GM12864 (cell line): ENCODE measurements around the gene POR.
"Not testable (repeated sequence)": the region's sequence is repeated elsewhere in the genome, so short reads cannot be mapped to it uniquely, and the experiment has no call there.

Source experiments
- DNase-seq: peaks from one replicate; pipeline ENCODE4 v3.0.0-alpha.2; 2011; ENCODE audit warnings: low read depth
- H3K4me3 ChIP-seq: 2 replicates; pipeline ENCODE4 v1.5.1; 2011; ENCODE audit warnings: mild to moderate bottlenecking, low read depth, low read length, control low read depth
- CTCF ChIP-seq: IDR thresholded peaks from 2 replicates; pipeline ENCODE4 v1.5.1; 2011; ENCODE audit warnings: low read depth, mild to moderate bottlenecking, moderate library complexity, low read length, control low read depth, inconsistent platforms; ENCODE audit errors: missing control alignments

The POR gene

GRCh38 chr7:75896803-75897327 is 18.1 kb upstream of the POR start:
- H3K4me3 ChIP-seq: no peak overlapping the region
- DNase-seq: no peak
- TF ChIP-seq CTCF: no peak

- no peak for DNase-seq
- no peak for TF ChIP-seq CTCF
- no peak overlapping the region for H3K4me3 ChIP-seq
Observed at GRCh38 chr7:75900617-75901315, 14.2 kb upstream of the POR start.

- no peak for TF ChIP-seq CTCF
- DNase-seq: no peak
- H3K4me3 ChIP-seq: no peak overlapping the region
Observed at GRCh38 chr7:75905785-75906604, 9.0 kb upstream of the POR start.

GRCh38 chr7:75906991-75907667 is 7.8 kb upstream of the POR start:
- no peak overlapping the region for H3K4me3 ChIP-seq
- TF ChIP-seq CTCF: no peak
- no peak for DNase-seq

- DNase-seq, H3K4me3 ChIP-seq: not testable (repeated sequence)
Observed at GRCh38 chr7:75907668-75908039, 7.3 kb upstream of the POR start.

GRCh38 chr7:75909521-75910132 is 5.3 kb upstream of the POR start:
- DNase-seq: no peak
- no peak for TF ChIP-seq CTCF
- no peak overlapping the region for H3K4me3 ChIP-seq

GRCh38 chr7:75911186-75911585 is 3.8 kb upstream of the POR start:
- not testable (repeated sequence) for H3K4me3 ChIP-seq

More at GRCh38 chr7:75911186-75911585, 3.8 kb upstream of the POR start:
- not testable (repeated sequence) for DNase-seq
